Globus pallidus (tissue), 1 donor: ENCODE data around the gene HLCS.
A peak's percentile ranks its signal among the peaks of the same experiment; 100 is the strongest.

ENCODE experiments used
- DNase-seq: peaks from one replicate; pipeline ENCODE4 v3.0.0-alpha.2; 2015; ENCODE audit warnings: low spot score

Gene HLCS

GRCh38 chr21:36915014-36915695 is 51.3 kb downstream of the HLCS start:
- no peak for DNase-seq

DNA sequence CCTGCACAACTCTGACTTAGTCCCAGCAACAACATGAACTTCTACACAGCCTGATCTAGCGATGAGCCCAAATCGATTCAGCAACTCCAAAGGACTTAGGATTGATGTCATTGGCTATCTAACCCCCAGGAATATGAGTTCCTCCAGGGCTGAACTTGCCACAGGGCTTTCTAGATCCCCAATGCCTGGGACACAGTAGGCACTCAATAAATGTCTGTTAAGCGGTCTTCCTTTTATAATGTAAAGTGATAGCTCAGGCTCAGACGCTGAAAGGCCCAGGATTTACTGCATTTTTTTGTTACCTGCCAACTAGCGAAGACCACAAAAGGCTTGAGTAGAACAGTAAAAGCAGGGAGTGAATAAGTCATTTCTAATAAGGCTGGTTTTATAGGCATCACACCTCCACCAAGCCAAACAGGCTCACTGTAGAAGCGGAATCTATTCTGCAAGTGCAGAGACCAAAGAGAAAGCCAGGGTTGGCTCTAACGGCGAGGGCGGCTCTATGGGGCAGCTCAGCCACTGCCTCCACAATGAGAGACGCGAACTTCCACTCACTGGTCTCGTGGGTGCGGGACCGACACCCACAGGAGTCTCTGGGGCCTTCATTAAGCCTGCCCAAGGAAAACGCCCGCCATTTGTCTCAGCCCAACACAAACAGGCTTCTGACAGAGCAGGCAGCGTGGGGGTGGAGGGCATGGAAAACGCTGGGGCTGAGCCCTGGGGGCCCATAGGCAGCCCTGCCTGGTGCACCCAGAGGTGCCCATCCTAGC is 52.0 kb downstream of the HLCS start:
- DNase-seq = no peak

DNA sequence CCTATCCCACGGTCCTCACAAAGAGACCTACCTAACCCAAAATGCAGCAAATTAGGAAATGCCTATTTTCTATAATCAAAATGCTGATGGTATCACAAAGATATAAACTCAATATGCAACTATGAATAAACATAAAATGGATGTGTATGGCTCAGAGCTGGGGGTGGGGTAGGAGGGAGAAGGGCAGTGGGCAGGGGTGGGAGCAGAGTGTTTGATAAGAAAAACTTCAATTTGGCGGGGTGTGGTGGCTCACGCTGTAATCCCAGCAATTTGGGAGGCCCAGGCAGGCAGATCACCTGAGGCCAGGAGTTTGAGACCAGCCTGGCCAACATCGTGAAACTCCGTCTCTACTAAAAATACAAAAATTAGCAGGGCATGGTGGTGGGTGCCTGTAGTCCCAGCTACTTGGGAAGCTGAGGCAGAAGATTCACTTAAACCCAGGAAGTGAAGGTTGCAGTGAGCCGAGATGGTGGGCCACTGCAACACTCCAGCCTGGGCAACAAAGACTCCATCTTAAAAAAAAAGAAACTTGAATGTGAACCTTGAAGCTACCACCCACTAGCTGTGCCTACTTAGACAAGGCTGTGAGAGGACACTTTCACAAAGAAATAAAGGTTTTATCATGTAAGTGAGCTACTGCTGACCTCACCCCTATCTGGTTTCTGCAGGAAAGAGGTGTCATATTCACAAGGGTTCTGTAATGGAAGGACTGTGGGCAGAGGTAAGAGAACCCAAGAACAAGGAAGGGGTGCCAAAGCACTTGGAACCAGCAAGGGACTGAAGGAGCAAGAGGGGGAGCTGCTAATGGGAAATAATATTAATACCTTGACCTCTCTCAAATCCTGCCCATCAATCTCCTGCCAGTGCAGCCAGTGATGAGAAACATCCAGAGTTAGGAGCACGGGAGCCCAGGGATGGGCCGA is 53.0 kb downstream of the HLCS start:
- no peak for DNase-seq

- peak; percentile 11 for DNase-seq
Measured at GRCh38 chr21:36910581-36911307, 55.7 kb downstream of the HLCS start.

DNA sequence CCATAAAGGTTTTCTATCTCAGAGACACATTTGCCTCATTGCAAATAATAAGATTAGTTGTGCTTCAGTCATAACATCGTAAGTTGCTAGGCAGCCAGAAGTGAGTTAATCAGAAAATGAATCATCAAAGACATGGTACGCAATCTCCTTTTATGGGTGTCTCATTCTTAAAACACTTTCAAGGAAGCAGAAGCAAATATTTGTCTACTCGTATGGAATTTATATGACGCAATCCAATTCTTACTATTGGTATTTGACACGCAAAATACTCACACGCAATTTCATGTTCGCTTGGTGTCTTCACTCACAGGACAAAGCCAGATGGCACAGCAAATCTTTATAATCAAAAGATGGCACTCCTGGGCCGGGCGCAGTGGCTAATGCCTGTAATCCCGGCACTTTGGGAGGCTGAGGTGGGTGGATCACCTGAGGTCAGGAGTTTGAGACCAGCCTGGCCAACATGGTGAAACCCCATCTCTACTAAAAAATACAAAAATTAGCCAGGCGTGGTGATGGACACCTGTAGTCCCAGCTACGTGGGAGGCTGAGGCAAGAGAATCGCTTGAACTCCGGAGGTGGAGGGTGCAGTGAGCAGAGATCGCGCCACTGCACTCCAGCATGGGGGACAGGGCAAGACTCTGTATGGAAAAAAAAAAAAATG is 56.4 kb downstream of the HLCS start:
- DNase-seq = no peak

DNA sequence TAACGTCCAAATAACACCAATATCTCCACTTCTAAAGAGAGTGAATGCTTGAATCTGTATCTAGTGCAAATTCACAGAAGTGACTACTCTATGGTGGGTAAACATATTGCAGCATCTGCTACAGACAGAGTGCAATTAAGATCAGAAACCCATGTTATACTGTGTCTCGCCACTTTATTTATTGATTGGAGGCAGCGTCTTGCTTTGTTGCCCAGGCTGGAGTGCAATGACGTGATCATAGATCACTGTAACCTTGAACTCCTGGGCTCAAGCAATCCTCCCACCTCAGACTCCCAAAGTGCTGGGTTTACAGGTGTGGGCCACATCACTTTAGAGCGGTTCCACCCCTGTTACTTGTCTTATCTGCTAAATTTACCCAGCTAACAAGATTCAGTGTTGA is 57.0 kb downstream of the HLCS start:
- no peak for DNase-seq

DNA sequence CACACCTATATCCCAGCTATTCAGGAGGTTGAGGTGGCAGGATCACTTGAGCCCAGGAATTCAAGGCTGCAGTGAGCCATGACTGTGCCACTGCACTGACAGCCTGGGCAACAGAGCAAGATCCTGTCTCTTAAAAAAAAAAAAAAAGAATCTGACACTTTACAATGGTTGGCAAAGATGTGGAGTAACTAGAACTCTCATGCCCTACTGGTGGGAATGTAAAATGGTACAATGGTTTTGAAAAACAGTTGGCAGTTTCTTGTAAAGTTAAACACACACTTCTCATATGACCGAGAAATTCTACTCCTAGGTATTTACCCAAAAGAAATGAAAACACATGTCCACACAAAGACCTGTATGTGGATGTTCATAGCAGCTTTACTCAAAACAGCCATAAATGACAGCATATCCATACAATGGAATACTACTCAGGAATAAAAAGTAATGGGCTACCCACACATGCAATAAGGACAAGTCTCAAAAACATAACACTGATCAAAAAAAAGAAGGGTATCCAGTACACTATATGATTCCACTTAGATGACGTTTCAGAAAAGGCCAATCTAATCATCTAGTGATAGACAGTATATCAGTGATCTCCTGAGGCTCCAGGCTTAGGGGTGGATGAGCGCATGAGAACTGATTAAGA is 58.1 kb downstream of the HLCS start:
- no peak for DNase-seq

DNA sequence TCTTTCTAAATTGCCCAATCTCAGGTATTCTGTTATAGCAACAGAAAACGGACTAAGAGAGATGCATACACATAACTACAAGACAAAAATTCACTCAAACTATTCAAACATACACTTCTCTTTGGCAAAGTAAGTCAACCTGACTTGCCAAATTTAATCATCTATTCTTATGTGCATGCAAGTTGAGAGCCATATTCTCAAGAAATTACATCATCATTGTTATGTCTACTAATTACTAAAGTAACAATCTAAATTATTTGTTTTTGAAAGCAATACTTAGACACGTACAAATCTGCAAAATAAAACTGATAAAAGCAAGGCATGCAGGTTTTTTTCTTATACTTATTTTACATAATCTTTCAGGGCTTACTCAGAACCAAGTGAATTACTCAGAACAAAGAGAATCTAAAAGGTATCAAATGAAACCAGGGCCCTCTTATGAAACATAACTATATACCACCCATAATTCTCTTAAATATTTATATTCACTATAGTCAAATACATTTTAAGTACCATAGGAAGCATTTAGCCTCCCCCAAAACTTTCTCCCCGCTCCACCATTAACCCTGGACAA is 62.3 kb downstream of the HLCS start:
- no peak for DNase-seq

GRCh38 chr21:36902793-36903192 is 63.7 kb downstream of the HLCS start:
- DNase-seq = no peak

DNA sequence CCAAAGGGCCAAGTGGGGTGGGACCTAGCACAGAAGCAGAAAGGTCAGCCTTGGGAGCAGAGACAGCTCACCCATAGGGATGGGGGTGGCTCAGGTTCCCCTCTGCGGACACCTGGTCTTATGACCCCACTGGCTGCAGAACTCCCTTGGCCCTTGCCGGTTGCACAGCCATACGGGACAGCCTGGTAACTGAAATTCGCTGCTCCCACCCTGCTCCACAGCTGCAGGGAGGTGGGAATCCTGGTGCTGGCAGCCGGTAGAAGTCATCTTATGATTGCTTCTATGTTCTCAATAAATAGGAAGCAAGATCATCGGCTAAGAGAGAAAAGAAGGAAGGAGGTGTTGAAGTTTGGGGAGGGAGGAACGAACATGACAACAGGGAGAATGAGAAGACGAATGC is 64.1 kb downstream of the HLCS start:
- DNase-seq = no peak

DNA sequence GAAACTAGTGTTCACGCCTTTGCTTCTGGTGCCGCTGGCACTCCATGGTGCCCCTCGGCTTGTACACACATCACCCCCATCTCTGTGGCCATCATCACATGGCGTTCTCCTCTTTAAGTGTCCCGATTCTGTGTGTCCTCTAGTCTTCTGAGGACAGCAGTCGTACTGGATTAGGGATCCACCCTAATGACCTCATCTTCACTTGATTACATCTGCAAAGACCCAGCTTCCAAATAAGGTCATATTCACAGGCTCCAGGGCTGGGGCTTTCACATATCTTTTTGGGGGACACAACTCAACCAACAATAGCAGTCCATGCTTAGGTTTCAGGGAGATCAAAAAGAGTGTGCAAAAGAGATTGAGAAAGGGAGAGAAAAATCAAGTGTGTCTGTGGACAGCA is 64.9 kb downstream of the HLCS start:
- DNase-seq = no peak

GRCh38 chr21:36893581-36893980 is 72.9 kb downstream of the HLCS start:
- DNase-seq = no peak

DNA sequence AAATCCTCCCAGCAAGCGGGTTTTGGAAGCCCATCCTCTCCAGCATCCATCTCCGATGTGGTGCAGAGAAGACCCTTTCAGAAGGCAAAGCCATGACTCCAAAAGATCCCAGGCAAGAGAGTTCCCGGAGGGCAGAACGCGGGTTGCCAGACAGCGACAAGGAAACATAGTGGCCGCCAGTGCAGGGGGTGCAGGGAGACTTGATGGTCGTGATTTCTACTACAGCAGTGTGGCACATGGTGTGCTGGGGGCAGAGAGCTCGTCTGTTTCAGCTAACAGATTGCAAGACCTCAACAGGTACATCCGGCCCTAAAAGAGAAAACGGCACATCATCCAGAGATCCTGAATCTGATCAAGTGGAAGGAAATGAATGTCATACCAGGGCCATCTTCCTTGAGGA is 74.3 kb downstream of the HLCS start:
- no peak for DNase-seq

DNA sequence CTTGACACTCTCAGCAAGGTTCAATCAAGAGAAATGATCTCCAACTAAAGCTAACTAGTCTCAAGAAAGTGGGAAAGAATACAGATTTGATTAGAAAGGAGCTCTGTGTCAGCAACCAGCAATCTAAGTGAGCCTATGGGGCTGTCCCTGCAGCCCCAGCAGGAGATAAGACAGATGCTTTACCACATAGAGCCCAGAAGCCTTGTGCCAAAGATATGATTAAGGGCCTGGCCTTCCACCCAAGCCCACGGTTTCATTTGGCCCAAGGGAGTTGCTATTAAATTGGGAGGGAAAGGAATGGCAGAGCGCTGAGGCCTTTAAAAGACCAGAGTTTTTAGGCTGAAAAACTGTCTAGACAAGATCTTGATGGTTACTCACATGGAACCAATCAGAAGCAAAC is 74.8 kb downstream of the HLCS start:
- no peak for DNase-seq

GRCh38 chr21:36891121-36891520 is 75.3 kb downstream of the HLCS start:
- DNase-seq = no peak

DNA sequence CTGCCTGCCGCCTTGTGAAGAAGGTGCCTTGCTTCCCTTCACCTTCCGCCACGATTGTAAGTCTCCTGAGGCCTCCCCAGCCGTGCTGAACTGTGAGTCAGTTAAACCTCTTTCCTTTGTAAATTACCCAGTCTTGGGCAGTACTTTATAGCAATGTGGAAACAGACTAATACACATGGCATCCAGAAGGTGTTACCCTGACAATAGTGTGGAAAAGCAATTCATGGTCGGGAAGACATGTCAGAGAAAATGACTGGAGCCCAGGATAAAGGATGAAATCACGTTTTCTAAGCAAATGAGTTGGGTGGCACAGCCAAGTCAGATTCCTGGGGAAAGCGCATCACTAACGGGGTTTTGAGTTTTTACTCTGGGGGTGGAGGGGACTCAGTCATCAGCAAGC is 76.4 kb downstream of the HLCS start:
- no peak for DNase-seq

GRCh38 chr21:36889401-36889800 is 77.1 kb downstream of the HLCS start:
- DNase-seq = no peak

DNA sequence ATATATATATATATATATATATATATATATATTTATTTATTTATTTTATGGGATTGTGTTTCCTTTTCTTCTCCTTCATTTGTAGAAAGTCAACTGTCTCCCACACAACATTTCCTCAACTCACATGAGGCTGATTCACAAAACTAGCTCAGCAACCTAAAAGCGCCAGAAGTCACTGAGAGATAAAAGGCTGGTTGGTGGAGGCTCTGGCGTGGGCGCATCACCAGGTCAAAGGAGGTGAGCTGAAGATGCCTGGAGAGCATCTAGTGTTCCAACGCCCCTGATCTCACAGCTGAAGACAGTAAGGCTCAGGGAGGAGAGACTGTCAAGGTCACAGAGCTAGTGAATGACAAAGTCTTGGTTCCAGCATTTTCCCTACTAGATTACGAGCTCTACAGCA is 78.0 kb downstream of the HLCS start:
- no peak for DNase-seq

- no peak for DNase-seq
Measured at GRCh38 chr21:36887963-36888362, 78.5 kb downstream of the HLCS start.
